ENCODE results near the gene BICC1. TPM values are rescaled to one million over a fixed set of nuclear protein-coding genes. Genes with fewer than 3 reads are reported as not detected.

Gene BICC1
- polyA plus RNA-seq, 3 donors, result 0.02 to 0.24 (median 0.14) TPM

DNA sequence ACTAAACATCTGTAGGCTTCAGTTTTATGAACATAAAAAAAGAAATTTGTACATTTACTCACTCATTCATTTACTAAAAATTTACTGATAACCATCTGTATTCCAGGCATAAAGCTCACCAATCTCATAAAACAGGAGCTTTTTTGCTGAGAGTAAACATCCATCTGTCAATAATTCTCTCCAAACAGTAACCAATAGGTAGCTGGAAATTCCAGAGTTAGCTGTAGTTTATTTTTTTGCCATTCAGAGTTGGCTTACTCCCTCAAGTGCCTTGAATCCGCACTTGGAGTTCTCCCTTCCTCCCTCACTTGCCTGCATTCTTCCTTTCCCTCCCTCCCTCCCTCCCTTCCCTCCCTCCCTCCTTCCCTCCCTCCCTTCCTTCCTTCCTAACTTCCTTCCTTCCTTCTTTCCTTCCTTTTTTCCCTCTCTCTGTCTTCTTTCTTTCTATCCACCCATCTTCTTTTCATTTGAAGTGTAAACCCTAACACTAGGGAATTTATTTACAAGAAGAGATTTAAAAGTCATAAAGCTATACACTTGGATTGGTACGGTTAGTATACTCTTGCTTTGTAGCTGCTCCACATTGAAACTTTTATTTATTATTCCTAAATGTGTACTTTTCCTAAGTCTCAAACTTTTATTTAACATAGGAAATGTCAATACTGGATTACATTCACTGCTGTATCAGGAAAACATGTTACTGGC, 44.6 kb upstream of the BICC1 start:
- Mint-ChIP-seq H3K9me3 (peaks cover 0 to 4% (median under 1%) of the 10 kb centered on the region in 7 donors), H3K36me3 (no peaks in the 10 kb centered on the region), H3K27me3 (ENCODE audit: low read depth in 3 of 3) (peaks cover 3 to 11% (median 10%) of the 10 kb centered on the region in 3 donors), H3K4me3 (no peak overlapping the region), H3K4me1 (no peaks in the 10 kb centered on the region), H3K27ac (no peak overlapping the region)
- WGBS (ENCODE audit: insufficient coverage), result no CpG with 5 or more reads among the region's 2 CpGs
- DNase-seq, result no peak
- Histone ChIP-seq H3K27me3 (ENCODE audit: control insufficient read depth in 2 of 2, insufficient read depth in 2 of 2, low read length in 2 of 2) (peaks cover 0 to 2% of the 10 kb centered on the region in 2 donors), H4K20me1 (ENCODE audit: insufficient read depth, low read length) (no peaks in the 10 kb centered on the region), H3K4me1 (ENCODE audit: control insufficient read depth in 1 of 2, insufficient read depth in 2 of 2, low read length in 2 of 2) (no peaks in the 10 kb centered on the region), H3K9me3 (replicated peaks in 1 of 2; ENCODE audit: control insufficient read depth in 1 of 2, insufficient read depth in 1 of 2, low read length in 2 of 2) (no peaks in the 10 kb centered on the region), H2AFZ (ENCODE audit: insufficient read depth, low read depth, low read length, poor library complexity, severe bottlenecking) (no peak overlapping the region), H3K9ac (ENCODE audit: insufficient read depth, low read length, poor library complexity, severe bottlenecking) (no peak overlapping the region), H3K4me3 (replicated peaks in 1 of 3; ENCODE audit: low read depth in 2 of 3, low read length in 3 of 3) (no peak overlapping the region), H3K27ac (ENCODE audit: low read depth in 1 of 2, low read length in 2 of 2) (no peak overlapping the region), H3K36me3 (replicated peaks in 1 of 2; ENCODE audit: control insufficient read depth in 1 of 2, insufficient read depth in 2 of 2, low read length in 2 of 2) (no peaks in the 10 kb centered on the region), H3K4me2 (replicated peaks; ENCODE audit: extremely low read depth, low read length, poor library complexity, severe bottlenecking) (no peak overlapping the region), H3K79me2 (ENCODE audit: insufficient read depth, low read length) (no peaks in the 10 kb centered on the region)
- intact Hi-C loops (cut with micrococcal nuclease), result no loop called here
- TF ChIP-seq, protein P1, sequence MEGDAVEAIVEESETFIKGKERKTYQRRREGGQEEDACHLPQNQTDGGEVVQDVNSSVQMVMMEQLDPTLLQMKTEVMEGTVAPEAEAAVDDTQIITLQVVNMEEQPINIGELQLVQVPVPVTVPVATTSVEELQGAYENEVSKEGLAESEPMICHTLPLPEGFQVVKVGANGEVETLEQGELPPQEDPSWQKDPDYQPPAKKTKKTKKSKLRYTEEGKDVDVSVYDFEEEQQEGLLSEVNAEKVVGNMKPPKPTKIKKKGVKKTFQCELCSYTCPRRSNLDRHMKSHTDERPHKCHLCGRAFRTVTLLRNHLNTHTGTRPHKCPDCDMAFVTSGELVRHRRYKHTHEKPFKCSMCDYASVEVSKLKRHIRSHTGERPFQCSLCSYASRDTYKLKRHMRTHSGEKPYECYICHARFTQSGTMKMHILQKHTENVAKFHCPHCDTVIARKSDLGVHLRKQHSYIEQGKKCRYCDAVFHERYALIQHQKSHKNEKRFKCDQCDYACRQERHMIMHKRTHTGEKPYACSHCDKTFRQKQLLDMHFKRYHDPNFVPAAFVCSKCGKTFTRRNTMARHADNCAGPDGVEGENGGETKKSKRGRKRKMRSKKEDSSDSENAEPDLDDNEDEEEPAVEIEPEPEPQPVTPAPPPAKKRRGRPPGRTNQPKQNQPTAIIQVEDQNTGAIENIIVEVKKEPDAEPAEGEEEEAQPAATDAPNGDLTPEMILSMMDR (IDR thresholded peaks at IDR 0.05), result no peak

DNA sequence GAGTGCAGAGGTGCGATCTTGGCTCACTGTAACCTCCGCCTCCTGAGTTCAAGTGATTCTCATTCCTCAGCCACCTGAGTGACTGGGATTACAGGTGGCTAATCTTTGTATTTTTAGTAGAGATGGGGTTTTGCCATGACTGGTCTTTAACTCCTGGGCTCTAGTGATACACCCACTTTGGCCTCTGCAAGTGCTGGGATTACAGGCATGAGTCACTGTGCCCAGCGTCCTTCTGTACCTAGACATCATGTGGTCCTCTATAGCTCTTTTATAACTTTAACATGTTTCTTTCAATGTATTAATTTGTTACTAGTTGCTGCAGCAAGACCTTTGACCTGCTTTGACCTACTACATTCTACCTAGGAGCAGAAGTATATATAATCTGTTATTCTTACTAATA, 38.7 kb upstream of the BICC1 start:
- Mint-ChIP-seq H3K27ac (no peak overlapping the region), H3K4me3 (no peak overlapping the region), H3K4me1 (no peaks in the 10 kb centered on the region), H3K36me3 (no peaks in the 10 kb centered on the region), H3K9me3 (peaks cover 0 to 2% (median 0%) of the 10 kb centered on the region in 7 donors), H3K27me3 (ENCODE audit: low read depth in 3 of 3) (peaks cover 4 to 13% (median 11%) of the 10 kb centered on the region in 3 donors)
- intact Hi-C loops (cut with micrococcal nuclease), result no loop called here
- Histone ChIP-seq H3K4me3 (replicated peaks in 1 of 3; ENCODE audit: low read depth in 2 of 3, low read length in 3 of 3) (no peak overlapping the region), H3K9ac (ENCODE audit: insufficient read depth, low read length, poor library complexity, severe bottlenecking) (no peak overlapping the region), H3K79me2 (ENCODE audit: insufficient read depth, low read length) (no peaks in the 10 kb centered on the region), H4K20me1 (ENCODE audit: insufficient read depth, low read length) (no peaks in the 10 kb centered on the region), H3K36me3 (replicated peaks in 1 of 2; ENCODE audit: control insufficient read depth in 1 of 2, insufficient read depth in 2 of 2, low read length in 2 of 2) (no peaks in the 10 kb centered on the region), H3K4me2 (replicated peaks; ENCODE audit: extremely low read depth, low read length, poor library complexity, severe bottlenecking) (no peak overlapping the region), H3K27me3 (ENCODE audit: control insufficient read depth in 2 of 2, insufficient read depth in 2 of 2, low read length in 2 of 2) (peaks cover 0 to 2% of the 10 kb centered on the region in 2 donors), H3K9me3 (replicated peaks in 1 of 2; ENCODE audit: control insufficient read depth in 1 of 2, insufficient read depth in 1 of 2, low read length in 2 of 2) (no peaks in the 10 kb centered on the region), H2AFZ (ENCODE audit: insufficient read depth, low read depth, low read length, poor library complexity, severe bottlenecking) (no peak overlapping the region), H3K27ac (ENCODE audit: low read depth in 1 of 2, low read length in 2 of 2) (no peak overlapping the region), H3K4me1 (ENCODE audit: control insufficient read depth in 1 of 2, insufficient read depth in 2 of 2, low read length in 2 of 2) (no peaks in the 10 kb centered on the region)
- no peak for DNase-seq
- TF ChIP-seq, protein P1 (IDR thresholded peaks at IDR 0.05), result no peak
- WGBS (ENCODE audit: insufficient coverage), result no CpG with 5 or more reads among the region's 3 CpGs
